ENCODE results near the gene UNC13A.
"Not testable (repeated sequence)": the region's sequence is repeated elsewhere in the genome, so short reads cannot be mapped to it uniquely, and the experiment has no call there.

The UNC13A gene

GRCh38 chr19:17601683-17602082, 86.5 kb downstream of the UNC13A start:
- DNase-seq = no peak

DNA sequence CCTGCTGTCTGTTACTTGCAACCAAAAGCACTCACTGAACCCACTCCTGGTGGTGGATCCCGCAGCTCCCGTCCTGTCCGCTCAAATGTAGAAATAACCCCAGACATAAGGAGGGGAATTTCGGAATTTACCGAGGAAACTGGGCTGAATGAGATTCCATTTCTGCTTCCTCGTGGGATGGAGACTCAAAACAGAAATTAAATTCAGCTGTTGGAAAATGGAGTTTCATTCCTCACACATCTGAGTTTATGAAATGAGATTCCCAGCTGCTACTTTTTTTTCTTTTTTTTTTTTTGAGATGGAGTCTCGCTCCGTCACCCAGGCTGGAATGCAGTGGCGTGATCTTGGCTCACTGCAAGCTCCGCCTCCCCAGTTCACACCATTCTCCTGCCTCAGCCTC, 88.4 kb downstream of the UNC13A start:
- no peak for DNase-seq

DNA sequence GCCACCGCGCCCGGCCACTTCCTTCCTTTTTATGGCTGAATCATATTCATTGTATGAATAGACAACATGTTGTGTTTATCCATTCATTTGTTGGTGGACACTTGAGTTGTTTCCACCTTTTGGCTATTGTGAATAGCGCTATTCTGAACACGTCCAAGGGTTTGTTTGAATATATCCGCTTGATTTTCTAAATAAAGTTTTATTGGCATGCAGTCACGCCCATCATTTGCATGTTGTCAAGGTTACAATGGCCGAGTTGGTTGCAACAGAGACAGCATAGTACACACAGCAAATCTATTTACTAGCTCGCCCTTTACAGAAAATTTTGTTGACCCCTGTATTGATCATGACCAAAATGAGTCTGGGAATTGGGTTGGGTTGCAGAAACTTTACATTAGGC, 89.2 kb downstream of the UNC13A start:
- DNase-seq = no peak

- DNase-seq = not testable (repeated sequence)
These were observed 90.1 kb downstream of the UNC13A start for GRCh38 chr19:17598063-17598462.

GRCh38 chr19:17594296-17594695, 93.9 kb downstream of the UNC13A start:
- not testable (repeated sequence) for DNase-seq

DNA sequence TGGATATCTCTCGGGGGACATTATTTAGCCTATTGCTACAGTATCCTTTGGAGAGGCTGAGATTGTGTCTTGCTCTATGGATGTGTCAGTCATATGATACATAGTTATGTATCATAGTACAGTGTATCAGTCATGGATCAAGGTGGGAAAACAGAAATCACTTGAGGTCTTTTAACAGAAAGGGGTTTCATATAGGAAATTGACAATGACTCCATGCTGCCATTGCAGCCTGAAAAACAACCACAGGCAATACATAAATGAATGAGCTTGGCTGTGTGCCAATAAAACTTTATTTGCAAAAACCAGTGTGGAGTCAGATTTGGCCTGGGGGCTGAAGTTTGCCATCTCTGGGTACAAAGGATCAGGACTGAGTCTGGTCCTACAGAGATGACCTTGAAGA, 97.3 kb downstream of the UNC13A start:
- DNase-seq = no peak

DNA sequence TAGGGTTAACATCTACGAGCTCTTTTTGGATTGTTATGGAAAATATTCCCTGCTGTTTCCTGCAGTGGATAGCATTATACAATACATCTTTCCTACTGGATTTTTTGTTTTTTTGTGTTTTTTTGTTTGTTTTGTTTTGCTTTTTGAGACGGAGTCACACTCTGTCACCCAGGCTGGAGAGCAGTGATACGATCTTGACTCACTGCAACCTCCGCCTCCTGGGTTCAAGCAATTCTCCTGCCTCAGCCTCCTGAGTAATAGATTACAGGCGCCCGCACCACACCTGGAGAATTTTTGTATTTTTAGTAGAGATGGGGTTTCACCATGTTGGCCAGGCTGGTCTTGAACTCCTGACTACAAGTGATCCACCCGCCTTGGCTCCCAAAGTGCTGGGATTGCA, 102.8 kb downstream of the UNC13A start:
- DNase-seq = not testable (repeated sequence)

DNA sequence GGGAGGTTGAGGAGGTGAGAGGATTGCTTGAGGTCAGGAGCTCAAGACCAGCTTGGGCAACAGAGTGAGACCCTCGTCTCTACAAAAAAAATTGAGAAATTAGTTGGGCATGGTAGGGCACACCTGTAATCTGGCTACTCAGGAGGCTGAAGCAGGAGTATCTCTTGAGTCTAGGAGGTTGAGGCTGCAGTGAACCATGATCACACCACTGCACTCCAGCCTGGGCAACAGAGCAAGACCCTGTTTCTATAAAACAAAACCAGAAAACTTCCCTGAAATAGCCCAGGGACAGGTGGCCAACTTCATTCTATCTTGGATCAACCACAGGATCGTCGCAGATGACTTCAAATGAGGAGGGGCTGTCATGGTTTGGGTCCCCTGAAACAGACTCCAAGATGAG, 104.0 kb downstream of the UNC13A start:
- DNase-seq = no peak

DNA sequence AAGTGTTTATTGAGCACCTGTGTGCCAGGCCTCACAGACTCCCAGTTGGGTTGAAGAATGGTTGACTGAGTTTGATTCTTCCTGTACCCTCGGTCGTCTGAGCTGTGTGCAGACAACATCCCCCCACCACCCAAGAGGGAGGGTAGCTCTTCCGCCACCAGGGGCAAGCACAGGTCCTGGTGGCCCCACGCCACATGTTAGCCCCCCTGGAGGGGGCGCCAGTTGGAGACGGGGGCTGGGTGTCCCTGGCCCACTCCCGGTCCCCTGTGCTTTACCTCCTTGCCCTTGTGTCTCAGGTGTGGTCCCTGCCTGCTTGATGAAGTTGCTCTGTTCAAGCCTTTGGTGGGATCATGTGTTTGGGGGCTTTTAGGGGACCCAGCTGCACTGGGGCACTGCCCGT, 105.5 kb downstream of the UNC13A start:
- DNase-seq = no peak

DNA sequence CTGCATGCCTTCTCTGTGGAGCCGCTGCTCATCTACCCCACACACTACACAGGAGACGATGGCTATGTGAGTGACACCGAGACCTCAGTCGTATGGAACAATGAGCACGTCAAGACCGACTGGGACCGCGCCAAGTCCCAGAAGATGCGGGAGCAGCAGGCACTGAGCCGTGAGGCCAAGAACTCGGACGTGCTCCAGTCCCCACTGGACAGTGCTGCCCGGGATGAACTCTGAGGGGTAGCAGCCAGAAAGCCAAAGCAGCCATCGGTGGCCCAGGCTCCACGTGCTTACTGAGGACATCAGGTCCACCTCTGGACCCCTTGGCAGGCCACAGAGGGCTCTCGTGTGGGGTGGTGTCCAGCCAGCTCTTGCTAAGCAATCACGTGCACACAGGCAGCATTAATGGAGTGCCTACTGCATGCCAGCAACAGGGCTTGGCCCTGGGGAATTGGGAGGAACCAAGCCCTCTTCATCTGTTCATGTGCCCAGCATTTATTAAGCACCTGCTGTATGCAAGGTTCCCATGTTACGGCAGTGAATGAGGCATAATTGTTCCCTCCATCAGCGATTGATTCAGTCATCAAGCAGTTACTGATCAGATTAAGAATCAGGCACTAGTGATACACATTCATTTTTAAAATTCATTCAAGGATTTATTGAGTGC, 106.8 kb downstream of the UNC13A start:
- no peak for DNase-seq

GRCh38 chr19:17580470-17581144, 107.5 kb downstream of the UNC13A start:
- no peak for DNase-seq

- no peak for DNase-seq
These were observed 108.4 kb downstream of the UNC13A start for GRCh38 chr19:17579661-17580244.

DNA sequence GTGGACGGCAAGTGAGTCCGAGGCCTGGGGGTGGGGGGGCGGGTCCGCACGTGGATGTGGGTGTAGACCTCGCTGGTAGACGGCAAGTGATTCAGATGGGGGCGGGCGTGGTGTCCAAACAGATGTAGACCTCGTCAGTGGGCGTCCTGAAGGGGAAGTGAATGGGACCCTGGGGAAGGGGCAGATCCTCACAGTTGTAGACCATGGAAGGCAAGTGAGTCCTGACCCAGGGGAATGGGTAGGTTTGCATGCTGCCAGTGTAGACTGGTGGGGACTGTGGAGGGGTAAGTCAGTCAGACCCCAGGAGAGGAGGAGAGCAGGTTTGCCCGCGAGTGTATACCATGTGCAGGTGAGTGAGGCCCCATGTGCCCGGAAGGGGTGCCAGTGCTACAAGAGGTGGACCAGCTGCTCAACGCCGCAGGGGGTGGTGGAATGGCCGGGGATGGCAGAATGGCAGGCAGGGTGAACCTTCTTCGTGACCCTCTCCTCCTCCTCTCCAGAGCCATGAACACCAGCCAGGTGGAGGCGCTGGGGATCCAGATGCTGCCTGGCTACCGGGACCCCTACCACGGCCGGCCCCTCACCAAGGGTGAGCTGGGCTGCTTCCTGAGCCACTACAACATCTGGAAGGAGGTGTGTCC, 110.6 kb downstream of the UNC13A start:
- DNase-seq = no peak

- DNase-seq = no peak
These were observed 111.2 kb downstream of the UNC13A start for GRCh38 chr19:17576758-17577456.

GRCh38 chr19:17575871-17576757, 112.0 kb downstream of the UNC13A start:
- no peak for DNase-seq

DNA sequence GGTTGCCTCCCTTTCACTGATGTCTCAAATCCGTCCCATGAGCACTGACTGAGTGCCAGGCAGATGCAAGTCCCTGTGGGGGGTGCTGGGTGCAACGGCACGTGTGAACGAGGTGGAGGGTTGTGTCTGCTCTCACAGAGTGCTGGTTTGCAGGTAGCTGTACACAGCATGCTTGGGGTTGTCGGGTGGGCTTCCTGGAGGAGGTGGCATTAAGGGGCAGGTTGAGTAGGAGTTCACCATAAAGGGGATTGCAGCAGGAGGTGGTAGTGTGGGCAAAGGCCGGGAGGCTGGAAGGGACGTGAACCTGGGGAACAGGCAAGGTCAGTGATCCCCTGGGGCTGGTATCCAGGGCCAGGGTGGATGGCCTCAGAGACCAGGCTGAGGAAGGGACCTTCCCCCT, 115.5 kb downstream of the UNC13A start:
- DNase-seq = no peak

DNA sequence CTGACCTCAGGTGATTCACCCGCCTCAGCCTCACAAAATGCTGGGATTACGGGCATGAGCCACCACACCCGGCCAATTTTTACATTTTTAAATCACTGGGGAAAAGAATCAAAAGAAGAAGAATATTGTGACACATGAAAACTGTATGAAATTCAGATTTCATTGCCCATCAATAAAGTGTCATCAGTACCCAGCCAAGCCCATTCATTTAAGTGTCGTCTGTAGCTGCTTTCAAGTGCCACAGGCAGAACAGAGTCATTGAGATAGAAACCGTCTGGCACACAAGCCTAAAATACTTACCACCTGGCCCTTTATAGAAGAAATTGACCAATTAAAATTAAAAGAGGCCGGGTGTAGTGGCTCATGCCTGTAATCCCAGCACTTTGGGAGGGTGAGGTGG, 117.4 kb downstream of the UNC13A start:
- DNase-seq = no peak

GRCh38 chr19:17570291-17570690, 117.9 kb downstream of the UNC13A start:
- DNase-seq = not testable (repeated sequence)

- DNase-seq = no peak
These were observed 120.2 kb downstream of the UNC13A start for GRCh38 chr19:17567940-17568339.

DNA sequence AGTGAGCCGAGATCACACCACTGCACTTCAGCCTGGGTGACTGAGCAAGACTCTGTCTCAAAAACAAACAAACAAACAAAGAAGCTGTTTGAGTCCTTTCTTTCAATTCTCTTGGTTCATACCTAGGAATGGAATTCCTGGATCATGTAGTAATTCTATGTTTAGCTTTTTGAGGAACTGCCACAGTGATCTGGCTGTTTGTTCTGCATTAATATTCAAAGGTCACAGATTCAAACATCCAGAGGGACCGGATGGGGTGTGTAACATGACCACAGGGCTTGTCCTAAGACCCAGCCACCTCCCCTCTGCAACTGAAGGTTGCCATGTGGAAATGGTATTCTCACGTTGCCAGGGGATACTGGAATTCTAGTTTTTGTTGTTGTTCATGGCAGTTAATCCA, 122.5 kb downstream of the UNC13A start:
- DNase-seq = no peak

DNA sequence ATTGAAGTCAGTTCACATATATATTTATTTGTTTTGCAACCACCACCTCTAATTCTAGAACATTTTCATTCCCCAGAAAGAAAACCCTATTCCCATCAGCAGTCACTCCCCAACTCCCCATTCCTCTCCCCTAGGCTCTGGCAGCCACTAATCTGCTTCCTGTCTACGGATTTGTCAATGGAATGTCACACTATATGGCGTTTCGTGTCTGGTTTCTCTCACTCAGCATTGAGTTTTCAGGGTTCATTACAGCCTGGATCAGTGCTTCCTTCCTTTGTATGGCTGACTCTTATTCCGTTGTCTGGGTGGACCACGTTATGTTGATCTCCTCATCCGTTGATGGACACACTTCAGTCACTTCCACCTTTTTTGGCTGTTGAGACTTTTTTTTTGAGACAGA, 123.4 kb downstream of the UNC13A start:
- DNase-seq = no peak

GRCh38 chr19:17562561-17562960, 125.6 kb downstream of the UNC13A start:
- no peak for DNase-seq
